Omental fat pad (tissue), 4 donors: Measurements from ENCODE around the gene GZMM. TPM values are rescaled to one million over a fixed set of nuclear protein-coding genes. Genes with fewer than 3 reads are reported as not detected.

ENCODE experiments used
- ATAC-seq: fragments of 150-250 bp; one replicate; pipeline ENCODE4 v1.9.1; 2016; ENCODE audit warnings: mild to moderate bottlenecking, moderate library complexity; ENCODE audit not compliant: low FRiP score
- DNase-seq: peaks from one replicate; pipeline ENCODE4 v3.0.0-alpha.2; 2019; ENCODE audit warnings: low spot score
- total RNA-seq, 4 donors: library from RNA; depleted of rRNA; stranded (reverse); fragments of >200 nt; gene quantifications; one replicate each; pipeline ENCODE4 v1.1.0, GENCODE V29; 2016
- TF ChIP-seq, protein P1 (sequence below), 3 donors: fragments of 450-650 bp; IDR thresholded peaks; one replicate each; pipeline ENCODE4 v1.5.1; 2016 to 2017; ENCODE audit warnings: antibody characterized with exemption in 3 of 3, mild to moderate bottlenecking in 3 of 3, moderate library complexity in 2 of 3

GZMM gene
- total RNA-seq, 4 donors from 2014 or later: 1.1 to 3.7 TPM; not detected in 2

DNA sequence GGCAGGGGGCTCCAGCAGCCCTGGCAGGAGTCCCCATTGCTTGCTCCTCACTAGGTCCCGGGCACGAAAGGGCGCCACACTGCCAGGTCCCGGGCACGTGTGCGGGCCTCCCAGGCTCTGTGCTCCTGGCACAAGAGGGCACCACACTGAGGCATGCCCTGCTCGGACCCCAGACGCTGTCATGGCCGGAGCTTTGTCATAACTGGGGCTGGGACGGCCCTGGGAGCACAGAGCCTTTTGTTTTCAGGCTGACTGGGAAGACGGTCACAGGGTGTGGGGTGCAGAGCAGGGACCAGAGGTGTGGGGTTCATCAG is 35.9 kb downstream of the GZMM start:
- TF ChIP-seq, protein P1, sequence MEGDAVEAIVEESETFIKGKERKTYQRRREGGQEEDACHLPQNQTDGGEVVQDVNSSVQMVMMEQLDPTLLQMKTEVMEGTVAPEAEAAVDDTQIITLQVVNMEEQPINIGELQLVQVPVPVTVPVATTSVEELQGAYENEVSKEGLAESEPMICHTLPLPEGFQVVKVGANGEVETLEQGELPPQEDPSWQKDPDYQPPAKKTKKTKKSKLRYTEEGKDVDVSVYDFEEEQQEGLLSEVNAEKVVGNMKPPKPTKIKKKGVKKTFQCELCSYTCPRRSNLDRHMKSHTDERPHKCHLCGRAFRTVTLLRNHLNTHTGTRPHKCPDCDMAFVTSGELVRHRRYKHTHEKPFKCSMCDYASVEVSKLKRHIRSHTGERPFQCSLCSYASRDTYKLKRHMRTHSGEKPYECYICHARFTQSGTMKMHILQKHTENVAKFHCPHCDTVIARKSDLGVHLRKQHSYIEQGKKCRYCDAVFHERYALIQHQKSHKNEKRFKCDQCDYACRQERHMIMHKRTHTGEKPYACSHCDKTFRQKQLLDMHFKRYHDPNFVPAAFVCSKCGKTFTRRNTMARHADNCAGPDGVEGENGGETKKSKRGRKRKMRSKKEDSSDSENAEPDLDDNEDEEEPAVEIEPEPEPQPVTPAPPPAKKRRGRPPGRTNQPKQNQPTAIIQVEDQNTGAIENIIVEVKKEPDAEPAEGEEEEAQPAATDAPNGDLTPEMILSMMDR (IDR thresholded peaks at IDR 0.05): no peak

DNA sequence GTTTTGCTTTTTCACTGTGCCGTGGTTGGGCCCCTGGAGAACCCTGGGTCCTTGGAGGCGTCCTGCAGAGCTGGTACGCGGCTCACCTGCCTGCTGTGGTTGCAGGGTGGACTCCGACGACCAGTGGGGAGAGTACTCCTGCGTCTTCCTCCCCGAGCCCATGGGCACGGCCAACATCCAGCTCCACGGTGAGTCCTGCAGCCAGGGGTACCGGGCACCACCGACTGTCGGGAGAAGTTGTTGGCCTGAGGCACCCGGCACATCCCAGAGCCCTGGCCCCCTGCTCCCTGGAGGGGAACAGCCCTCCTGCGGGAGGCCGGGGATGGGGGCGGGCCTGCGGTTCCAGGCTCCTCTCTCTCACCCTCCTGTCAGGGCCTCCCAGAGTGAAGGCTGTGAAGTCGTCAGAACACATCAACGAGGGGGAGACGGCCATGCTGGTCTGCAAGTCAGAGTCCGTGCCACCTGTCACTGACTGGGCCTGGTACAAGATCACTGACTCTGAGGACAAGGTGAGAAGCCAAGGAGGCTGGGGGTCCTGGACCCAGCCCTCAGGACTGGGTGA is 36.5 kb downstream of the GZMM start:
- TF ChIP-seq, protein P1 (IDR thresholded peaks at IDR 0.05): no peak
- DNase-seq: no peak
- no peak for ATAC-seq

More for the DNA sequence above, 35.9 kb downstream of the GZMM start:
- no peak for ATAC-seq
- DNase-seq: no peak

DNA sequence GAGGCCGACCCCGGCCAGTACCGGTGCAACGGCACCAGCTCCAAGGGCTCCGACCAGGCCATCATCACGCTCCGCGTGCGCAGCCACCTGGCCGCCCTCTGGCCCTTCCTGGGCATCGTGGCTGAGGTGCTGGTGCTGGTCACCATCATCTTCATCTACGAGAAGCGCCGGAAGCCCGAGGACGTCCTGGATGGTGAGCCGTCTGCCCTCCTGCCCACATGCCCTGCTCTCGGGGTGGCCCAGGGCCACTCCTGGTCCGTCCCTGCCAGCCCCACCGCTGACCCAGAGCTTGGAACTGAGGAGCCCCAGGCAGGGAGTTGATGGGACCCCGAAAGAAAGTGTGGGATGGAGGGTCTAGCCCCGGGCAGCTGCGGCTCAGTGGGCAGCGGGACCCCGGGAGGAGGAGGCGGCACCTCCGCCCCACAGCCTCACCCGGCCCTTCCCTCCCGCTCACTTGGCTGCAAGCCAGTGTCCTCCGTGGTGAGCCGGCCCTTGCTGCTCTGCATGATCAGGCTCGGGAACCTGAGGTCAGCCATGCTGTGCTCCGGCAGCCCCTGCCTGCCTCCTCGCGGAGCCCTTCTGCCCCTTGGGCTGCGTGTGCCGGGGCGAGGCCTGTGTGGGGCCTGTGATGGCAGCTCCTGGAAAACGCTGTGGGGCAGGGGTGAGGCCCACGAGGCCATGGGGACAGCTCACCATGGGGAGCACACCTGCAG is 37.7 kb downstream of the GZMM start:
- DNase-seq (no peak), ATAC-seq (no peak)
- TF ChIP-seq, protein P1 (IDR thresholded peaks at IDR 0.05): no peak

DNA sequence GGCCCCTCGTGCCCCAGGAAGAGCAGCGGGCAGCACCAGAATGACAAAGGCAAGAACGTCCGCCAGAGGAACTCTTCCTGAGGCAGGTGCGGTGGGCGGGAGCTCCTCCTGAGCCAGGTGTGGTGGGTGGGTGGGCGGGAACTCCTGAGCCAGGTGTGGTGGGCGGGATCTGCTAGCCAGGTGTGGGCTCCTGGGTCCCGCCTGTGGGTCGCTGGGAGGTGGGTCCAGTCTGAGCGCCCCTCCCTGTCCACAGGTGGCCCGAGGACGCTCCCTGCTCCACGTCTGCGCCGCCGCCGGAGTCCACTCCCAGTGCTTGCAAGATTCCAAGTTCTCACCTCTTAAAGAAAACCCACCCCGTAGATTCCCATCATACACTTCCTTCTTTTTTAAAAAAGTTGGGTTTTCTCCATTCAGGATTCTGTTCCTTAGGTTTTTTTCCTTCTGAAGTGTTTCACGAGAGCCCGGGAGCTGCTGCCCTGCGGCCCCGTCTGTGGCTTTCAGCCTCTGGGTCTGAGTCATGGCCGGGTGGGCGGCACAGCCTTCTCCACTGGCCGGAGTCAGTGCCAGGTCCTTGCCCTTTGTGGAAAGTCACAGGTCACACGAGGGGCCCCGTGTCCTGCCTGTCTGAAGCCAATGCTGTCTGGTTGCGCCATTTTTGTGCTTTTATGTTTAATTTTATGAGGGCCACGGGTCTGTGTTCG is 38.8 kb downstream of the GZMM start:
- DNase-seq: no peak
- ATAC-seq: no peak
- TF ChIP-seq, protein P1 (IDR thresholded peaks at IDR 0.05): no peak

DNA sequence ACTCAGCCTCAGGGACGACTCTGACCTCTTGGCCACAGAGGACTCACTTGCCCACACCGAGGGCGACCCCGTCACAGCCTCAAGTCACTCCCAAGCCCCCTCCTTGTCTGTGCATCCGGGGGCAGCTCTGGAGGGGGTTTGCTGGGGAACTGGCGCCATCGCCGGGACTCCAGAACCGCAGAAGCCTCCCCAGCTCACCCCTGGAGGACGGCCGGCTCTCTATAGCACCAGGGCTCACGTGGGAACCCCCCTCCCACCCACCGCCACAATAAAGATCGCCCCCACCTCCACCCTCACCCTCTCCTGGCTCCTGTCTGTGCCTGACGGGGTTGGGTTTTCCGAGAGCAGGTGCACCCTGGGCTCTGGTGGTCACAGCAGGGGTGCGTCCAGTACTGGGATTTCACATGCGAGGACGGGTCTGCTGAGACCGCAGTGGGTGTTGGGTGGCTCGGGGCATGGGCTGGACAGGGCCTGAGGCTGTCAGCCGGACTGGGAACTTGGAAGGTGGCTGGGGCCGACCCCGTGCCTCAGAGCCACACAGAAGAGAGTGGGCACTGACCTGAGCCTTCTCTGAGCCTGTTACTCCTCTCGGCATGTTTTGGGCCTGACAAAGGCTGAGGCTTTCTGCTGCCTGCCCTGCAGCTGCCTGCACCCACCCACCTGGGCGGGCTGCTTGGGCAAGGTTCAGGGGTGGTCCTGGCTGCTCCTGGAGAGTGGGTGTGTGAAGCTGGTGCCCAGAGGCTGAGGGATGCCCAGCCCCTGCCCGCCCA is 39.5 kb downstream of the GZMM start:
- TF ChIP-seq, protein P1 (IDR thresholded peaks at IDR 0.05): no peak
- ATAC-seq (no peak), DNase-seq (no peak)

DNA sequence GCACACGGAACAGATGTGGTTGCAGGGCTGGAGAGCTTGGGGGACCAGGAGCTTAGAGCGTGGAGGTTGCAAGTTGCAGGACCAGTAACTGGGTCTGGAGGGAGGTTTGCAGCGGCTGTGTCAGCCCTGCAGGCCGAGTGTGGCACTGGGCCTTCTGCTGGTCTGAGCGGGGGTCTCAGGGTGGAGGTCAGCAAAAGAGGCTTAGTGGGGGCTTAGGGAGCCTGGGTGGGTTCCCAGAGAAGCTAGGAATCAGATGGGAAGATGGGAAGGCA is 40.1 kb downstream of the GZMM start:
- DNase-seq (no peak), ATAC-seq (no peak)
- TF ChIP-seq, protein P1 (IDR thresholded peaks at IDR 0.05): no peak
